HG02588 (cell line): ENCODE results near the gene BLMH.

ENCODE experiments used
- ATAC-seq: cut with Tn5 transposase; IDR thresholded peaks from one replicate; pipeline ENCODE4 v1.9.1; 2021; ENCODE audit warnings: mild to moderate bottlenecking, moderate library complexity; ENCODE audit not compliant: unreplicated experiment

Gene BLMH

GRCh38 chr17:30291543-30292285, at the start of gene BLMH:
Gene BLMH, minus strand, starts transcription at chr17:30291944. Its CDS starts 125 bp downstream, at chr17:30291819.
- ATAC-seq: peak; percentile 78

- ATAC-seq: no peak
Measured at GRCh38 chr17:30340801-30341356, 49.1 kb upstream of the BLMH start.

GRCh38 chr17:30339086-30339485, 47.3 kb upstream of the BLMH start:
- no peak for ATAC-seq

GRCh38 chr17:30337393-30337999, 45.8 kb upstream of the BLMH start:
- ATAC-seq: no peak

GRCh38 chr17:30336369-30337171, 44.8 kb upstream of the BLMH start:
- ATAC-seq: no peak

- no peak for ATAC-seq
Measured at GRCh38 chr17:30334421-30334820, 42.7 kb upstream of the BLMH start.

GRCh38 chr17:30333503-30334360, 42.0 kb upstream of the BLMH start, which contains the start of gene TMIGD1:
Gene TMIGD1, minus strand, starts transcription at chr17:30334057. Its CDS starts 1,924 bp downstream, at chr17:30332133.
- no peak for ATAC-seq

- no peak for ATAC-seq
Measured at GRCh38 chr17:30332057-30332542, 40.4 kb upstream of the BLMH start.

- no peak for ATAC-seq
Measured at GRCh38 chr17:30326809-30327208, 35.1 kb upstream of the BLMH start.

- no peak for ATAC-seq
Measured at GRCh38 chr17:30324723-30325122, 33.0 kb upstream of the BLMH start.

- ATAC-seq: no peak
Measured at GRCh38 chr17:30323895-30324319, 32.2 kb upstream of the BLMH start.

GRCh38 chr17:30323262-30323894, 31.6 kb upstream of the BLMH start:
- no peak for ATAC-seq

- no peak for ATAC-seq
Measured at GRCh38 chr17:30321314-30321713, 29.6 kb upstream of the BLMH start.

- no peak for ATAC-seq
Measured at GRCh38 chr17:30318155-30318554, 26.4 kb upstream of the BLMH start.

- no peak for ATAC-seq
Measured at GRCh38 chr17:30316736-30317135, 25.0 kb upstream of the BLMH start.

GRCh38 chr17:30315106-30315505, 23.4 kb upstream of the BLMH start:
- no peak for ATAC-seq

GRCh38 chr17:30314474-30314873, 22.7 kb upstream of the BLMH start:
- no peak for ATAC-seq

- ATAC-seq: no peak
Measured at GRCh38 chr17:30312226-30312625, 20.5 kb upstream of the BLMH start.

GRCh38 chr17:30310562-30310961, 18.8 kb upstream of the BLMH start:
- ATAC-seq: no peak

- no peak for ATAC-seq
Measured at GRCh38 chr17:30309591-30309990, 17.8 kb upstream of the BLMH start.
